ENCODE measurements around the gene POGK. TPM values are rescaled to one million over a fixed set of nuclear protein-coding genes. Genes with fewer than 3 reads are reported as not detected.
"Not testable (repeated sequence)": the region's sequence is repeated elsewhere in the genome, so short reads cannot be mapped to it uniquely, and the experiment has no call there.

POGK gene
- total RNA-seq, 2 experiments from 2014 or later, result 16.1 to 17.6 TPM

GRCh38 chr1:166819974-166820373, 19.3 kb upstream of the POGK start:
- Mint-ChIP-seq H3K9me3 (peaks cover 9% of the 10 kb centered on the region), H3K27me3 (peaks cover 19% of the 10 kb centered on the region), H3K27ac (no peak overlapping the region), H3K36me3 (ENCODE audit: low read depth) (no peaks in the 10 kb centered on the region), H3K4me3 (no peak overlapping the region), H3K4me1 (ENCODE audit: low read depth) (no peaks in the 10 kb centered on the region)
- no peaks in the 10 kb centered on the region for H3K4me1 ChIP-seq (ENCODE audit: insufficient read depth, low read length)
- POLR2A ChIA-PET, result no interaction called here
- peaks cover 12 to 22% of the 10 kb centered on the region in 2 experiments for H3K9me3 ChIP-seq (ENCODE audit: control insufficient read depth in 1 of 2, insufficient read depth in 1 of 2, low read length in 2 of 2)
- intact Hi-C loops (cut with DNase I, micrococcal nuclease), result no loop called here
- CTCF ChIA-PET, result no interaction called here
- no peak for ATAC-seq (ENCODE audit: poor library complexity)
- H3K36me3 ChIP-seq (ENCODE audit: insufficient read depth, low read length), result no peaks in the 10 kb centered on the region
- H3K27me3 ChIP-seq (ENCODE audit: control insufficient read depth in 1 of 2, insufficient read depth in 2 of 2, low read length in 2 of 2), result no peaks in the 10 kb centered on the region
- TF ChIP-seq CTCF (IDR thresholded peaks at IDR 0.05), result no peak
- H3K27ac ChIP-seq (ENCODE audit: low read depth in 1 of 2, low read length in 2 of 2), result no peak overlapping the region
- DNase-seq, result no peak
- no peak overlapping the region for H3K4me3 ChIP-seq (ENCODE audit: low read length)

GRCh38 chr1:166822385-166822784, 16.9 kb upstream of the POGK start:
- Histone ChIP-seq H3K36me3 (ENCODE audit: insufficient read depth, low read length) (no peaks in the 10 kb centered on the region), H3K9me3 (ENCODE audit: control insufficient read depth in 1 of 2, insufficient read depth in 1 of 2, low read length in 2 of 2) (peaks cover 11 to 12% of the 10 kb centered on the region in 2 experiments), H3K4me1 (ENCODE audit: insufficient read depth, low read length) (no peaks in the 10 kb centered on the region), H3K27me3 (ENCODE audit: control insufficient read depth in 1 of 2, insufficient read depth in 2 of 2, low read length in 2 of 2) (no peaks in the 10 kb centered on the region), H3K4me3 (ENCODE audit: low read length) (no peak overlapping the region), H3K27ac (ENCODE audit: low read depth in 1 of 2, low read length in 2 of 2) (no peak overlapping the region)
- Mint-ChIP-seq H3K36me3 (ENCODE audit: low read depth) (no peaks in the 10 kb centered on the region), H3K9me3 (peaks cover 11% of the 10 kb centered on the region), H3K4me1 (ENCODE audit: low read depth) (no peaks in the 10 kb centered on the region), H3K4me3 (no peak overlapping the region), H3K27me3 (peaks cover 19% of the 10 kb centered on the region), H3K27ac (no peak overlapping the region)
- intact Hi-C loops (cut with DNase I, micrococcal nuclease), result no loop called here
- no peak for TF ChIP-seq CTCF (IDR thresholded peaks at IDR 0.05)
- DNase-seq (no peak), ATAC-seq (ENCODE audit: poor library complexity) (no peak)
- ChIA-PET CTCF (no interaction called here), POLR2A (no interaction called here)

GRCh38 chr1:166827426-166827825, 11.8 kb upstream of the POGK start:
- H3K27me3 Mint-ChIP-seq, result peaks cover 7% of the 10 kb centered on the region
- peaks cover 13% of the 10 kb centered on the region for H3K36me3 Mint-ChIP-seq (ENCODE audit: low read depth)
- ATAC-seq (ENCODE audit: poor library complexity) (no peak), DNase-seq (no peak)
- Histone ChIP-seq H3K27me3 (ENCODE audit: control insufficient read depth in 1 of 2, insufficient read depth in 2 of 2, low read length in 2 of 2) (peaks cover 0 to 12% of the 10 kb centered on the region in 2 experiments), H3K9me3 (ENCODE audit: control insufficient read depth in 1 of 2, insufficient read depth in 1 of 2, low read length in 2 of 2) (peaks cover 5 to 9% of the 10 kb centered on the region in 2 experiments), H3K4me3 (ENCODE audit: low read length) (no peak overlapping the region), H3K4me1 (ENCODE audit: insufficient read depth, low read length) (no peaks in the 10 kb centered on the region), H3K36me3 (ENCODE audit: insufficient read depth, low read length) (no peaks in the 10 kb centered on the region), H3K27ac (ENCODE audit: low read depth in 1 of 2, low read length in 2 of 2) (no peak overlapping the region)
- H3K4me1 Mint-ChIP-seq (ENCODE audit: low read depth), result no peaks in the 10 kb centered on the region
- intact Hi-C loops (cut with DNase I, micrococcal nuclease), result no loop called here
- H3K9me3 Mint-ChIP-seq, result peaks cover 9% of the 10 kb centered on the region
- no peak for TF ChIP-seq CTCF (IDR thresholded peaks at IDR 0.05)
- no peak overlapping the region for H3K27ac Mint-ChIP-seq
- ChIA-PET CTCF (no interaction called here), POLR2A (no interaction called here)
- H3K4me3 Mint-ChIP-seq, result no peak overlapping the region

GRCh38 chr1:166829762-166830161, 9.5 kb upstream of the POGK start:
- H3K9me3 ChIP-seq (ENCODE audit: control insufficient read depth in 1 of 2, insufficient read depth in 1 of 2, low read length in 2 of 2); H3K27me3 Mint-ChIP-seq; H3K4me1 Mint-ChIP-seq (ENCODE audit: low read depth); CTCF ChIA-PET; DNase-seq; H3K27ac ChIP-seq (ENCODE audit: low read depth in 1 of 2, low read length in 2 of 2); H3K36me3 ChIP-seq (ENCODE audit: insufficient read depth, low read length); H3K4me3 Mint-ChIP-seq; ATAC-seq (ENCODE audit: poor library complexity); H3K9me3 Mint-ChIP-seq; H3K27ac Mint-ChIP-seq; H3K4me3 ChIP-seq (ENCODE audit: low read length); H3K4me1 ChIP-seq (ENCODE audit: insufficient read depth, low read length); POLR2A ChIA-PET: not testable (repeated sequence)
- peaks cover 4 to 13% of the 10 kb centered on the region in 2 experiments for H3K27me3 ChIP-seq (ENCODE audit: control insufficient read depth in 1 of 2, insufficient read depth in 2 of 2, low read length in 2 of 2)
- intact Hi-C loops (cut with DNase I, micrococcal nuclease), result loop anchor here in 1 of 2 experiments (10.0 kb wide), 1 partner anchor 1065 kb away; the partner anchor contains the start of gene TMCO1
- H3K36me3 Mint-ChIP-seq (ENCODE audit: low read depth), result peaks cover 13% of the 10 kb centered on the region

Measured in CD4-positive, alpha-beta T cell (primary cell).